Esophagus squamous epithelium (tissue), 4 donors: ENCODE measurements around the gene TMEM132D.

Experiments used
- CTCF ChIP-seq, 6 experiments: fragments of 450-650 bp in 4 of 6; fragments of 200-600 bp in 2 of 6; sonication (generic) in 2 of 6; IDR thresholded peaks; one replicate each; pipeline ENCODE4 v1.5.1; 2016 to 2019; ENCODE audit warnings: antibody characterized with exemption in 6 of 6, mild to moderate bottlenecking in 4 of 6, moderate library complexity in 4 of 6
- POLR2A ChIP-seq, 4 donors: fragments of 450-650 bp; IDR thresholded peaks; one replicate each; pipeline ENCODE4 v1.6.1; 2017; ENCODE audit warnings: antibody characterized with exemption in 4 of 4, mild to moderate bottlenecking in 4 of 4, moderate library complexity in 3 of 4

DNA sequence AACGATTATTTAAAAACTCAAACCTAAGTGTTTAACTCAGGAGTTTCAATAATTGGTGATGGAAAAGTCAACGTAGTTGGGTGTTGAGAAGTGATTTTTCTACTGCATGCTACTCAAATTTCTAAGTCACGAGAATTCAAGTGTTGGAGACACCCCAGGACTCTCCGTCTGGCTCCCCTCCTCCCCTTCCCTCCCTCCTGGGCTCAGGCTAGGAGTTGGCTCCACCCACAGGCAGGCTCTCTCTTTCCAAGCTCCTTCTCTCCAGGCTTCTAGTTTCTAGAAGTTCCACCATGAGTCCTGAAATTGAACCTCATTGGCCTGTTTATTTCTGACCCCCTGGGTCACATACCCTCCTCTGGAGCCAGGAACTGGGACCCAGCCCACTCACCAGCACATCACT is 73.0 kb downstream of the TMEM132D start:
- TF ChIP-seq CTCF (IDR thresholded peaks at IDR 0.05) (no peak), POLR2A (IDR thresholded peaks at IDR 0.05) (no peak)
